ENCODE measurements around the gene PTPRG. TPM values are rescaled to one million over a fixed set of nuclear protein-coding genes. Genes with fewer than 3 reads are reported as not detected.

The PTPRG gene
- total and polyA plus RNA-seq, 2 experiments from 2014 or later = 24.4 to 131 TPM

GRCh38 chr3:61597906-61598305 is 36.5 kb downstream of the PTPRG start (continued):
- TF ChIP-seq, protein P1, sequence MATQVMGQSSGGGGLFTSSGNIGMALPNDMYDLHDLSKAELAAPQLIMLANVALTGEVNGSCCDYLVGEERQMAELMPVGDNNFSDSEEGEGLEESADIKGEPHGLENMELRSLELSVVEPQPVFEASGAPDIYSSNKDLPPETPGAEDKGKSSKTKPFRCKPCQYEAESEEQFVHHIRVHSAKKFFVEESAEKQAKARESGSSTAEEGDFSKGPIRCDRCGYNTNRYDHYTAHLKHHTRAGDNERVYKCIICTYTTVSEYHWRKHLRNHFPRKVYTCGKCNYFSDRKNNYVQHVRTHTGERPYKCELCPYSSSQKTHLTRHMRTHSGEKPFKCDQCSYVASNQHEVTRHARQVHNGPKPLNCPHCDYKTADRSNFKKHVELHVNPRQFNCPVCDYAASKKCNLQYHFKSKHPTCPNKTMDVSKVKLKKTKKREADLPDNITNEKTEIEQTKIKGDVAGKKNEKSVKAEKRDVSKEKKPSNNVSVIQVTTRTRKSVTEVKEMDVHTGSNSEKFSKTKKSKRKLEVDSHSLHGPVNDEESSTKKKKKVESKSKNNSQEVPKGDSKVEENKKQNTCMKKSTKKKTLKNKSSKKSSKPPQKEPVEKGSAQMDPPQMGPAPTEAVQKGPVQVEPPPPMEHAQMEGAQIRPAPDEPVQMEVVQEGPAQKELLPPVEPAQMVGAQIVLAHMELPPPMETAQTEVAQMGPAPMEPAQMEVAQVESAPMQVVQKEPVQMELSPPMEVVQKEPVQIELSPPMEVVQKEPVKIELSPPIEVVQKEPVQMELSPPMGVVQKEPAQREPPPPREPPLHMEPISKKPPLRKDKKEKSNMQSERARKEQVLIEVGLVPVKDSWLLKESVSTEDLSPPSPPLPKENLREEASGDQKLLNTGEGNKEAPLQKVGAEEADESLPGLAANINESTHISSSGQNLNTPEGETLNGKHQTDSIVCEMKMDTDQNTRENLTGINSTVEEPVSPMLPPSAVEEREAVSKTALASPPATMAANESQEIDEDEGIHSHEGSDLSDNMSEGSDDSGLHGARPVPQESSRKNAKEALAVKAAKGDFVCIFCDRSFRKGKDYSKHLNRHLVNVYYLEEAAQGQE (IDR thresholded peaks at IDR 0.05; ENCODE audit: unreplicated experiment) = no peak
- TF ChIP-seq, protein P2, sequence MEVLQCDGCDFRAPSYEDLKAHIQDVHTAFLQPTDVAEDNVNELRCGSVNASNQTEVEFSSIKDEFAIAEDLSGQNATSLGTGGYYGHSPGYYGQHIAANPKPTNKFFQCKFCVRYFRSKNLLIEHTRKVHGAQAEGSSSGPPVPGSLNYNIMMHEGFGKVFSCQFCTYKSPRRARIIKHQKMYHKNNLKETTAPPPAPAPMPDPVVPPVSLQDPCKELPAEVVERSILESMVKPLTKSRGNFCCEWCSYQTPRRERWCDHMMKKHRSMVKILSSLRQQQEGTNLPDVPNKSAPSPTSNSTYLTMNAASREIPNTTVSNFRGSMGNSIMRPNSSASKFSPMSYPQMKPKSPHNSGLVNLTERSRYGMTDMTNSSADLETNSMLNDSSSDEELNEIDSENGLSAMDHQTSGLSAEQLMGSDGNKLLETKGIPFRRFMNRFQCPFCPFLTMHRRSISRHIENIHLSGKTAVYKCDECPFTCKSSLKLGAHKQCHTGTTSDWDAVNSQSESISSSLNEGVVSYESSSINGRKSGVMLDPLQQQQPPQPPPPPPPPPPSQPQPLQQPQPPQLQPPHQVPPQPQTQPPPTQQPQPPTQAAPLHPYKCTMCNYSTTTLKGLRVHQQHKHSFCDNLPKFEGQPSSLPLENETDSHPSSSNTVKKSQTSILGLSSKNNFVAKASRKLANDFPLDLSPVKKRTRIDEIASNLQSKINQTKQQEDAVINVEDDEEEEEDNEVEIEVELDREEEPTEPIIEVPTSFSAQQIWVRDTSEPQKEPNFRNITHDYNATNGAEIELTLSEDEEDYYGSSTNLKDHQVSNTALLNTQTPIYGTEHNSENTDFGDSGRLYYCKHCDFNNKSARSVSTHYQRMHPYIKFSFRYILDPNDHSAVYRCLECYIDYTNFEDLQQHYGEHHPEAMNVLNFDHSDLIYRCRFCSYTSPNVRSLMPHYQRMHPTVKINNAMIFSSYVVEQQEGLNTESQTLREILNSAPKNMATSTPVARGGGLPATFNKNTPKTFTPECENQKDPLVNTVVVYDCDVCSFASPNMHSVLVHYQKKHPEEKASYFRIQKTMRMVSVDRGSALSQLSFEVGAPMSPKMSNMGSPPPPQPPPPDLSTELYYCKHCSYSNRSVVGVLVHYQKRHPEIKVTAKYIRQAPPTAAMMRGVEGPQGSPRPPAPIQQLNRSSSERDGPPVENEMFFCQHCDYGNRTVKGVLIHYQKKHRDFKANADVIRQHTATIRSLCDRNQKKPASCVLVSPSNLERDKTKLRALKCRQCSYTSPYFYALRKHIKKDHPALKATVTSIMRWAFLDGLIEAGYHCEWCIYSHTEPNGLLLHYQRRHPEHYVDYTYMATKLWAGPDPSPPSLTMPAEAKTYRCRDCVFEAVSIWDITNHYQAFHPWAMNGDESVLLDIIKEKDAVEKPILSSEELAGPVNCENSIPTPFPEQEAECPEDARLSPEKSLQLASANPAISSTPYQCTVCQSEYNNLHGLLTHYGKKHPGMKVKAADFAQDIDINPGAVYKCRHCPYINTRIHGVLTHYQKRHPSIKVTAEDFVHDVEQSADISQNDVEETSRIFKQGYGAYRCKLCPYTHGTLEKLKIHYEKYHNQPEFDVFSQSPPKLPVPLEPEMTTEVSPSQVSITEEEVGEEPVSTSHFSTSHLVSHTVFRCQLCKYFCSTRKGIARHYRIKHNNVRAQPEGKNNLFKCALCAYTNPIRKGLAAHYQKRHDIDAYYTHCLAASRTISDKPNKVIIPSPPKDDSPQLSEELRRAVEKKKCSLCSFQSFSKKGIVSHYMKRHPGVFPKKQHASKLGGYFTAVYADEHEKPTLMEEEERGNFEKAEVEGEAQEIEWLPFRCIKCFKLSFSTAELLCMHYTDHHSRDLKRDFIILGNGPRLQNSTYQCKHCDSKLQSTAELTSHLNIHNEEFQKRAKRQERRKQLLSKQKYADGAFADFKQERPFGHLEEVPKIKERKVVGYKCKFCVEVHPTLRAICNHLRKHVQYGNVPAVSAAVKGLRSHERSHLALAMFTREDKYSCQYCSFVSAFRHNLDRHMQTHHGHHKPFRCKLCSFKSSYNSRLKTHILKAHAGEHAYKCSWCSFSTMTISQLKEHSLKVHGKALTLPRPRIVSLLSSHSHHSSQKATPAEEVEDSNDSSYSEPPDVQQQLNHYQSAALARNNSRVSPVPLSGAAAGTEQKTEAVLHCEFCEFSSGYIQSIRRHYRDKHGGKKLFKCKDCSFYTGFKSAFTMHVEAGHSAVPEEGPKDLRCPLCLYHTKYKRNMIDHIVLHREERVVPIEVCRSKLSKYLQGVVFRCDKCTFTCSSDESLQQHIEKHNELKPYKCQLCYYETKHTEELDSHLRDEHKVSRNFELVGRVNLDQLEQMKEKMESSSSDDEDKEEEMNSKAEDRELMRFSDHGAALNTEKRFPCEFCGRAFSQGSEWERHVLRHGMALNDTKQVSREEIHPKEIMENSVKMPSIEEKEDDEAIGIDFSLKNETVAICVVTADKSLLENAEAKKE (CRISPR knock-in tag; IDR thresholded peaks at IDR 0.05) = no peak
- no peak for TF ChIP-seq ZNF114 (CRISPR knock-in tag; IDR thresholded peaks at IDR 0.05)
- no peak for TF ChIP-seq EZH2 (IDR thresholded peaks at IDR 0.05; ENCODE audit: low read depth, unreplicated experiment)

DNA sequence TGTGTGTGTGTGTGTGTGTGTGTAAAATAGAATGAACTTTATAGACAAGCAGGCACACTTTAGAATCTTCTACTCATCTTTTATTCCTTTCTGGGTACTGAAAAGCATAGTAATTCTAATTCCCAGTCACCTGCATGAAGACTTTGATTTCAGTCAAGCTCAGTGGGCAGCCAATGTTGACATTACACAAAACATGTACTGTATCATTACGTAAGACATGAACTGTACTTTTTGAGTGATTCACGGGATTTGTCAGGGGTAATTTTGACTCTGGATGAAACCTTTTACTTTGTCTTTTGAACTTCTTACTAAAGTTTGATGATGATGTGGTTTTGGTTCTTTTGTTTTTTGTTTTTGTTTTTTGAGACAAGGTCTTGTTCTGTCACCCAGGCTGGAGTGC is 38.8 kb downstream of the PTPRG start:
- Histone ChIP-seq H3K27ac (ENCODE audit: low read depth) (no peak overlapping the region), H3K9me2 (ENCODE audit: insufficient read depth) (no peaks in the 10 kb centered on the region), H3K4me3 (no peak overlapping the region), H3F3A (replicated peaks; ENCODE audit: low read depth) (no peaks in the 10 kb centered on the region), H3K36me3 (ENCODE audit: insufficient read depth) (0 out of 2 replicates have a peak, but pooled peaks cover 2% of the 10 kb centered on the region), H2AFZ (no peak overlapping the region), H3K4me2 (no peak overlapping the region), H3K79me2 (replicated peaks; ENCODE audit: insufficient read depth) (peaks cover 100% of the 10 kb centered on the region), H3K4me1 (ENCODE audit: insufficient read depth) (peaks cover 35% of the 10 kb centered on the region), H3K27me3 (ENCODE audit: insufficient read depth) (no peaks in the 10 kb centered on the region), H4K20me1 (replicated peaks; ENCODE audit: insufficient read depth) (peaks cover 65% of the 10 kb centered on the region)
- ATAC-seq (no peak), DNase-seq (ENCODE audit: low spot score) (no peak)
- Mint-ChIP-seq H3K4me1 (peaks cover 33% of the 10 kb centered on the region), H3K27ac (no peak overlapping the region), H3K9me3 (no peaks in the 10 kb centered on the region), H3K36me3 (ENCODE audit: low read depth) (peaks cover 37% of the 10 kb centered on the region), H3K4me3 (no peak overlapping the region), H3K27me3 (ENCODE audit: insufficient read depth, low read depth, poor library complexity) (peaks cover 4% of the 10 kb centered on the region)
- no peak for TF ChIP-seq EZH2 (IDR thresholded peaks at IDR 0.05; ENCODE audit: low read depth, unreplicated experiment)
- no peak for TF ChIP-seq STAT1 (IDR thresholded peaks at IDR 0.05; ENCODE audit: unreplicated experiment)
- TF ChIP-seq, protein P3, sequence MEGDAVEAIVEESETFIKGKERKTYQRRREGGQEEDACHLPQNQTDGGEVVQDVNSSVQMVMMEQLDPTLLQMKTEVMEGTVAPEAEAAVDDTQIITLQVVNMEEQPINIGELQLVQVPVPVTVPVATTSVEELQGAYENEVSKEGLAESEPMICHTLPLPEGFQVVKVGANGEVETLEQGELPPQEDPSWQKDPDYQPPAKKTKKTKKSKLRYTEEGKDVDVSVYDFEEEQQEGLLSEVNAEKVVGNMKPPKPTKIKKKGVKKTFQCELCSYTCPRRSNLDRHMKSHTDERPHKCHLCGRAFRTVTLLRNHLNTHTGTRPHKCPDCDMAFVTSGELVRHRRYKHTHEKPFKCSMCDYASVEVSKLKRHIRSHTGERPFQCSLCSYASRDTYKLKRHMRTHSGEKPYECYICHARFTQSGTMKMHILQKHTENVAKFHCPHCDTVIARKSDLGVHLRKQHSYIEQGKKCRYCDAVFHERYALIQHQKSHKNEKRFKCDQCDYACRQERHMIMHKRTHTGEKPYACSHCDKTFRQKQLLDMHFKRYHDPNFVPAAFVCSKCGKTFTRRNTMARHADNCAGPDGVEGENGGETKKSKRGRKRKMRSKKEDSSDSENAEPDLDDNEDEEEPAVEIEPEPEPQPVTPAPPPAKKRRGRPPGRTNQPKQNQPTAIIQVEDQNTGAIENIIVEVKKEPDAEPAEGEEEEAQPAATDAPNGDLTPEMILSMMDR (conservative IDR thresholded peaks at IDR 0.05; ENCODE audit: low read depth in 2 of 2) = no peak
- TF ChIP-seq NANOG (IDR thresholded peaks at IDR 0.05; ENCODE audit: borderline replicate concordance) = no peak
- TF ChIP-seq ZNF331 (CRISPR knock-in tag; IDR thresholded peaks at IDR 0.05; ENCODE audit: low read depth) = no peak
- no peak for TF ChIP-seq EZH2phosphoT487 (IDR thresholded peaks at IDR 0.05; ENCODE audit: unreplicated experiment)
- TF ChIP-seq, protein P1 (IDR thresholded peaks at IDR 0.05; ENCODE audit: unreplicated experiment) = no peak
- TF ChIP-seq POLR2AphosphoS5 (IDR thresholded peaks at IDR 0.05; ENCODE audit: low read depth) = no peak

Measured in GM23338 (cell line).